Liver (tissue), 9 donors: ENCODE results near the gene KIF12. TPM values are rescaled to one million over a fixed set of nuclear protein-coding genes. Genes with fewer than 3 reads are reported as not detected.

Experiments
- DNase-seq: peaks from one replicate; pipeline ENCODE4 v3.0.0-alpha.2; 2017; ENCODE audit warnings: low spot score
- H3K27ac ChIP-seq, 2 donors: one replicate each; pipeline ENCODE4 v1.7.0; 2013; ENCODE audit warnings: inconsistent platforms in 2 of 2, low read length in 2 of 2, control low read depth in 1 of 2, low read depth in 1 of 2, mild to moderate bottlenecking in 1 of 2
- H3K27me3 ChIP-seq, 4 donors: one replicate each; pipeline versions ENCODE4 v1.6.1 to v1.7.0; 2013; ENCODE audit warnings: low read length in 3 of 4, inconsistent platforms in 1 of 4, mild to moderate bottlenecking in 1 of 4, moderate library complexity in 1 of 4; ENCODE audit not compliant: control insufficient read depth in 4 of 4, insufficient read depth in 4 of 4
- H3K36me3 ChIP-seq, 4 donors: one replicate each; pipeline versions ENCODE4 v1.6.1 to v1.7.0; 2013; ENCODE audit warnings: low read length in 3 of 4, mild to moderate bottlenecking in 3 of 4, low read depth in 1 of 4, moderate library complexity in 1 of 4; ENCODE audit not compliant: control insufficient read depth in 4 of 4, insufficient read depth in 3 of 4
- H3K4me1 ChIP-seq, 4 donors: one replicate each; pipeline versions ENCODE4 v1.6.1 to v1.7.0; 2013; ENCODE audit warnings: low read length in 3 of 4, mild to moderate bottlenecking in 3 of 4, moderate library complexity in 1 of 4; ENCODE audit not compliant: control insufficient read depth in 4 of 4, insufficient read depth in 4 of 4
- H3K4me3 ChIP-seq, 3 donors: one replicate each; pipeline versions ENCODE4 v1.6.1 to v1.7.0; 2013; ENCODE audit warnings: low read length in 3 of 3, control low read depth in 1 of 3, low read depth in 1 of 3, mild to moderate bottlenecking in 1 of 3
- H3K9ac ChIP-seq, 2 donors: one replicate each; pipeline ENCODE4 v1.7.0; 2013; ENCODE audit warnings: low read length in 2 of 2, mild to moderate bottlenecking in 2 of 2, moderate library complexity in 2 of 2, control low read depth in 1 of 2, low read depth in 1 of 2
- H3K9me3 ChIP-seq, 4 donors: one replicate each; pipeline versions ENCODE4 v1.6.1 to v1.7.0; 2013; ENCODE audit warnings: low read length in 3 of 4; ENCODE audit not compliant: control insufficient read depth in 4 of 4
- ATF3 ChIP-seq: IDR thresholded peaks from 2 replicates; pipeline ENCODE4 v1.6.1; 2016; ENCODE audit warnings: antibody characterized with exemption
- CTCF ChIP-seq: fragments of 150-350 bp; IDR thresholded peaks from 2 replicates; pipeline ENCODE4 v1.5.1; 2017; ENCODE audit warnings: improper control_type of control experiment, low read depth, low read length; ENCODE audit not compliant: missing input control
- EGR1 ChIP-seq, 2 donors: IDR thresholded peaks; 2 replicates each; pipeline ENCODE4 v1.6.1; 2016 to 2018; ENCODE audit warnings: antibody characterized with exemption in 2 of 2, low read depth in 2 of 2
- FOXA1 ChIP-seq: IDR thresholded peaks from 2 replicates; pipeline ENCODE4 v1.6.1; 2016; ENCODE audit warnings: antibody characterized with exemption
- FOXA2 ChIP-seq: IDR thresholded peaks from 2 replicates; pipeline ENCODE4 v1.6.1; 2016; ENCODE audit warnings: antibody characterized with exemption
- GABPA ChIP-seq, 2 donors: IDR thresholded peaks in 1 of 2; conservative IDR thresholded peaks in 1 of 2; 2 replicates each; pipeline ENCODE4 v1.6.1; 2016; ENCODE audit warnings: antibody characterized with exemption in 2 of 2, mild to moderate bottlenecking in 1 of 2, moderate library complexity in 1 of 2
- HNF4A ChIP-seq, 2 donors: conservative IDR thresholded peaks; 2 replicates each; pipeline ENCODE4 v1.6.1; 2016; ENCODE audit warnings: antibody characterized with exemption in 2 of 2, mild to moderate bottlenecking in 2 of 2
- HNF4G ChIP-seq: IDR thresholded peaks from 2 replicates; pipeline ENCODE4 v1.6.1; 2016; ENCODE audit warnings: antibody characterized with exemption
- JUND ChIP-seq, 2 donors: IDR thresholded peaks; 2 replicates each; pipeline ENCODE4 v1.6.1; 2016; ENCODE audit warnings: antibody characterized with exemption in 2 of 2
- MAX ChIP-seq: IDR thresholded peaks from 2 replicates; pipeline ENCODE4 v1.6.1; 2016; ENCODE audit warnings: antibody characterized with exemption
- NR2F2 ChIP-seq: IDR thresholded peaks from 2 replicates; pipeline ENCODE4 v1.6.1; 2016; ENCODE audit warnings: antibody characterized with exemption
- RXRA ChIP-seq, 2 donors: IDR thresholded peaks; 2 replicates each; pipeline ENCODE4 v1.6.1; 2017 to 2018; ENCODE audit warnings: antibody characterized with exemption in 2 of 2, mild to moderate bottlenecking in 1 of 2
- SP1 ChIP-seq: IDR thresholded peaks from 2 replicates; pipeline ENCODE4 v1.6.1; 2018; ENCODE audit warnings: antibody characterized with exemption, mild to moderate bottlenecking
- TAF1 ChIP-seq: conservative IDR thresholded peaks from 2 replicates; pipeline ENCODE4 v1.6.1; 2016; ENCODE audit warnings: antibody characterized with exemption, mild to moderate bottlenecking
- YY1 ChIP-seq: IDR thresholded peaks from 2 replicates; pipeline ENCODE4 v1.6.1; 2016; ENCODE audit warnings: antibody characterized with exemption, mild to moderate bottlenecking
- ZBTB33 ChIP-seq: IDR thresholded peaks from 2 replicates; pipeline ENCODE4 v1.6.1; 2016; ENCODE audit warnings: antibody characterized with exemption
- WGBS: extraction: QIAGEN DNeasy Blood & Tissue Kit; methylation state at CpG from one replicate; pipeline ENCODE4 v1.1.7; 2013; 5-methylcytosine and 5-hydroxymethylcytosine counted together
- polyA plus RNA-seq, 2 donors: library from polyadenylated mRNA; stranded (reverse) in 1 of 2; unstranded in 1 of 2; fragments of 200-250 nt in 1 of 2; fragments of >200 nt in 1 of 2; fragmentation: Nextera tagmentation in 1 of 2; extraction: Ambion mirVana in 1 of 2; gene quantifications; one replicate each; pipeline versions ENCODE4 v1.2.1 to v1.2.3, GENCODE V29; 2013 to 2015
- total RNA-seq, 2 donors: library from RNA; depleted of rRNA; stranded (reverse); fragments of >200 nt; gene quantifications; one replicate each; pipeline ENCODE4 v1.2.3, GENCODE V29; 2014
- TF ChIP-seq, protein P1 (sequence below): IDR thresholded peaks from 2 replicates; pipeline ENCODE4 v1.6.1; 2016; ENCODE audit warnings: antibody characterized with exemption, mild to moderate bottlenecking
- donor health status: healthy.
- donor health status: healthy.
- donor health status: healthy.
- donor health status: healthy.
- donor health status: healthy.

KIF12 gene
- total and polyA plus RNA-seq, 4 donors: 2.9 to 11.8 (median 7.7) TPM

- Histone ChIP-seq H3K9ac (peak overlapping the region in 1 of 2 donors; percentile 3), H3K27me3 (no peaks in the 10 kb centered on the region), H3K36me3 (no peaks in the 10 kb centered on the region), H3K9me3 (no peaks in the 10 kb centered on the region), H3K4me3 (no peak overlapping the region), H3K27ac (no peak overlapping the region), H3K4me1 (peaks cover 2 to 12% (median 7%) of the 10 kb centered on the region in 4 donors)
- TF ChIP-seq FOXA2 (peak; percentile 19), GABPA (IDR thresholded peaks at IDR 0.05 in 1 of 2, conservative IDR thresholded peaks at IDR 0.05 in 1 of 2) (no peak), HNF4A (conservative IDR thresholded peaks at IDR 0.05) (peak in 1 of 2 donors; percentile 33), EGR1 (IDR thresholded peaks at IDR 0.05; ENCODE audit: low read depth in 2 of 2) (no peak), NR2F2 (no peak), MAX (no peak)
- TF ChIP-seq, protein P1, sequence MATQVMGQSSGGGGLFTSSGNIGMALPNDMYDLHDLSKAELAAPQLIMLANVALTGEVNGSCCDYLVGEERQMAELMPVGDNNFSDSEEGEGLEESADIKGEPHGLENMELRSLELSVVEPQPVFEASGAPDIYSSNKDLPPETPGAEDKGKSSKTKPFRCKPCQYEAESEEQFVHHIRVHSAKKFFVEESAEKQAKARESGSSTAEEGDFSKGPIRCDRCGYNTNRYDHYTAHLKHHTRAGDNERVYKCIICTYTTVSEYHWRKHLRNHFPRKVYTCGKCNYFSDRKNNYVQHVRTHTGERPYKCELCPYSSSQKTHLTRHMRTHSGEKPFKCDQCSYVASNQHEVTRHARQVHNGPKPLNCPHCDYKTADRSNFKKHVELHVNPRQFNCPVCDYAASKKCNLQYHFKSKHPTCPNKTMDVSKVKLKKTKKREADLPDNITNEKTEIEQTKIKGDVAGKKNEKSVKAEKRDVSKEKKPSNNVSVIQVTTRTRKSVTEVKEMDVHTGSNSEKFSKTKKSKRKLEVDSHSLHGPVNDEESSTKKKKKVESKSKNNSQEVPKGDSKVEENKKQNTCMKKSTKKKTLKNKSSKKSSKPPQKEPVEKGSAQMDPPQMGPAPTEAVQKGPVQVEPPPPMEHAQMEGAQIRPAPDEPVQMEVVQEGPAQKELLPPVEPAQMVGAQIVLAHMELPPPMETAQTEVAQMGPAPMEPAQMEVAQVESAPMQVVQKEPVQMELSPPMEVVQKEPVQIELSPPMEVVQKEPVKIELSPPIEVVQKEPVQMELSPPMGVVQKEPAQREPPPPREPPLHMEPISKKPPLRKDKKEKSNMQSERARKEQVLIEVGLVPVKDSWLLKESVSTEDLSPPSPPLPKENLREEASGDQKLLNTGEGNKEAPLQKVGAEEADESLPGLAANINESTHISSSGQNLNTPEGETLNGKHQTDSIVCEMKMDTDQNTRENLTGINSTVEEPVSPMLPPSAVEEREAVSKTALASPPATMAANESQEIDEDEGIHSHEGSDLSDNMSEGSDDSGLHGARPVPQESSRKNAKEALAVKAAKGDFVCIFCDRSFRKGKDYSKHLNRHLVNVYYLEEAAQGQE: no peak
- DNase-seq: no peak
- WGBS: 31% methylated on average over 7 of the region's 7 CpGs
These were observed 42.7 kb upstream of the KIF12 start for GRCh38 chr9:114141553-114142402.

- H3K36me3 ChIP-seq: no peaks in the 10 kb centered on the region
- 79% methylated on average over 4 of the region's 4 CpGs for WGBS
- H3K9ac ChIP-seq: no peak overlapping the region
- DNase-seq: no peak
- H3K9me3 ChIP-seq: no peaks in the 10 kb centered on the region
- no peak for TF ChIP-seq HNF4A (conservative IDR thresholded peaks at IDR 0.05)
- TF ChIP-seq EGR1 (IDR thresholded peaks at IDR 0.05; ENCODE audit: low read depth in 2 of 2): no peak
- no peak for TF ChIP-seq YY1
- TF ChIP-seq SP1: no peak
- no peak for TF ChIP-seq TAF1
- TF ChIP-seq JUND (IDR thresholded peaks at IDR 0.05): no peak
- TF ChIP-seq ATF3: no peak
- TF ChIP-seq, protein P1: no peak
- TF ChIP-seq RXRA (IDR thresholded peaks at IDR 0.05): no peak
- TF ChIP-seq HNF4G: no peak
- TF ChIP-seq FOXA1: no peak
- no peak for TF ChIP-seq FOXA2
- no peak for TF ChIP-seq GABPA (IDR thresholded peaks at IDR 0.05 in 1 of 2, conservative IDR thresholded peaks at IDR 0.05 in 1 of 2)
- TF ChIP-seq NR2F2: no peak
- TF ChIP-seq CTCF: no peak
- no peak for TF ChIP-seq MAX
- no peak for TF ChIP-seq ZBTB33
- no peak overlapping the region for H3K27ac ChIP-seq
- no peaks in the 10 kb centered on the region for H3K27me3 ChIP-seq
- H3K4me1 ChIP-seq: peaks cover 2 to 12% (median 7%) of the 10 kb centered on the region in 4 donors
- no peak overlapping the region for H3K4me3 ChIP-seq
These were observed 41.8 kb upstream of the KIF12 start for GRCh38 chr9:114140850-114141249.
